Cardiac muscle cell (in vitro differentiated cells and primary cell): ENCODE results near the gene SLC16A8. TPM values are rescaled to one million over a fixed set of nuclear protein-coding genes. Genes with fewer than 3 reads are reported as not detected.

Source experiments
- DNase-seq, 2 donors: peaks; one replicate each; pipeline versions ENCODE4 v3.0.0 to v3.0.0-alpha.2; 2010 to 2017; ENCODE audit warnings: low read depth in 1 of 2, low spot score in 1 of 2
- H3K27ac ChIP-seq: fragments of 200-600 bp; sonication (generic); 2 replicates; pipeline ENCODE4 v1.5.1; 2016
- H3K27me3 ChIP-seq: fragments of 200-600 bp; sonication (generic); 2 replicates; pipeline ENCODE4 v1.6.0; 2016; ENCODE audit warnings: control low read depth
- H3K36me3 ChIP-seq: fragments of 200-600 bp; sonication (generic); 2 replicates; pipeline ENCODE4 v1.5.1; 2016; ENCODE audit warnings: control low read depth
- H3K4me1 ChIP-seq: fragments of 200-600 bp; sonication (generic); 2 replicates; pipeline ENCODE4 v1.8.1; 2017; ENCODE audit warnings: low read depth, mild to moderate bottlenecking, mixed run types
- H3K4me3 ChIP-seq: fragments of 200-600 bp; sonication (generic); 2 replicates; pipeline ENCODE4 v1.5.1; 2016; ENCODE audit warnings: mild to moderate bottlenecking
- H3K9me3 ChIP-seq: fragments of 200-600 bp; sonication (generic); 2 replicates; pipeline ENCODE4 v1.5.1; 2017; ENCODE audit warnings: low read depth, mild to moderate bottlenecking, control low read depth
- CTCF ChIP-seq: IDR thresholded peaks from 2 replicates; pipeline ENCODE4 v1.5.1; 2012; ENCODE audit warnings: low read depth, mild to moderate bottlenecking, low read length
- polyA plus RNA-seq: library from polyadenylated mRNA; unstranded; fragments of >200 nt; fragmentation: Nextera tagmentation; extraction: Ambion mirVana; gene quantifications from 2 replicates; pipeline ENCODE4 v1.2.1, GENCODE V29; 2016
- total RNA-seq: library from RNA; depleted of rRNA; stranded (reverse); fragments of >200 nt; gene quantifications from 2 replicates; pipeline ENCODE4 v1.2.3, GENCODE V29; 2016

SLC16A8 gene
- total and polyA plus RNA-seq, 2 experiments from 2014 or later: 0.60 to 1.7 TPM

- TF ChIP-seq CTCF: no peak
- H3K4me3 ChIP-seq: no peak overlapping the region
- H3K4me1 ChIP-seq: peaks cover 25% of the 10 kb centered on the region
- no peaks in the 10 kb centered on the region for H3K27me3 ChIP-seq
- no peaks in the 10 kb centered on the region for H3K9me3 ChIP-seq
- H3K36me3 ChIP-seq: peaks cover 11% of the 10 kb centered on the region
- H3K27ac ChIP-seq: no peak overlapping the region
- DNase-seq: no peak
These were observed 18.4 kb downstream of the SLC16A8 start for GRCh38 chr22:38065539-38065938.

GRCh38 chr22:38062791-38063190 is 21.2 kb downstream of the SLC16A8 start:
- DNase-seq: no peak
- H3K4me1 ChIP-seq: peaks cover 1% of the 10 kb centered on the region
- H3K27me3 ChIP-seq: no peaks in the 10 kb centered on the region
- no peak overlapping the region for H3K27ac ChIP-seq
- TF ChIP-seq CTCF: no peak
- peaks cover 11% of the 10 kb centered on the region for H3K36me3 ChIP-seq
- no peak overlapping the region for H3K4me3 ChIP-seq
- no peaks in the 10 kb centered on the region for H3K9me3 ChIP-seq

GRCh38 chr22:38056969-38057891 is 26.8 kb downstream of the SLC16A8 start, which contains the start of gene PICK1:
TSS of gene PICK1 (plus strand) at chr22:38057404. CDS start at chr22:38057810, 406 bp downstream.
- peak within 1 kb of the TSS; percentile 53 for H3K27ac ChIP-seq
- H3K4me1 ChIP-seq: peaks cover 3% of the 10 kb centered on the region
- H3K36me3 ChIP-seq: no peaks in the 10 kb centered on the region
- H3K4me3 ChIP-seq: peak within 1 kb of the TSS; percentile 55
- DNase-seq: peak; percentile 91 to 97
- no peaks in the 10 kb centered on the region for H3K27me3 ChIP-seq
- TF ChIP-seq CTCF: no peak
- H3K9me3 ChIP-seq: no peaks in the 10 kb centered on the region

GRCh38 chr22:38051900-38052862 is 31.8 kb downstream of the SLC16A8 start:
- Histone ChIP-seq H3K27ac (no peak overlapping the region), H3K9me3 (no peaks in the 10 kb centered on the region), H3K27me3 (no peaks in the 10 kb centered on the region), H3K4me3 (no peak overlapping the region), H3K36me3 (no peaks in the 10 kb centered on the region), H3K4me1 (no peaks in the 10 kb centered on the region)
- DNase-seq: peak; percentile 80 to 92
- TF ChIP-seq CTCF: peak; percentile 76

GRCh38 chr22:38051261-38051660 is 32.7 kb downstream of the SLC16A8 start:
- Histone ChIP-seq H3K36me3 (no peaks in the 10 kb centered on the region), H3K4me3 (no peak overlapping the region), H3K9me3 (no peaks in the 10 kb centered on the region), H3K27ac (no peak overlapping the region), H3K4me1 (no peaks in the 10 kb centered on the region), H3K27me3 (no peaks in the 10 kb centered on the region)
- TF ChIP-seq CTCF: no peak
- no peak for DNase-seq
